Measurements from ENCODE around the gene SYT8. TPM values are rescaled to one million over a fixed set of nuclear protein-coding genes. Genes with fewer than 3 reads are reported as not detected.

The SYT8 gene
- total and polyA plus RNA-seq, 2 experiments from 2014 or later = not detected

- Histone ChIP-seq H3K4me3 (no peak overlapping the region), H3K9me3 (ENCODE audit: low read depth) (no peaks in the 10 kb centered on the region), H3K4me1 (ENCODE audit: low read depth) (peaks cover 15% of the 10 kb centered on the region), H3K27me3 (no peaks in the 10 kb centered on the region), H3K36me3 (no peaks in the 10 kb centered on the region), H3K27ac (no peak overlapping the region)
- no peak for TF ChIP-seq CTCF (IDR thresholded peaks at IDR 0.05; ENCODE audit: low read depth, low read length)
- no peak for DNase-seq (ENCODE audit: low read depth in 1 of 2, low spot score in 1 of 2)
Measured at GRCh38 chr11:1836011-1836945, 1.5 kb downstream of the SYT8 start.

- peak; percentile 91 for TF ChIP-seq CTCF (IDR thresholded peaks at IDR 0.05; ENCODE audit: low read depth, low read length)
- no peak overlapping the region for H3K27ac ChIP-seq
- peaks cover 24% of the 10 kb centered on the region for H3K4me1 ChIP-seq (ENCODE audit: low read depth)
Measured at GRCh38 chr11:1837171-1838076, 2.6 kb downstream of the SYT8 start.

GRCh38 chr11:1838077-1838425, 3.3 kb downstream of the SYT8 start:
- DNase-seq (ENCODE audit: low read depth in 1 of 2, low spot score in 1 of 2) = no peak
- Histone ChIP-seq H3K9me3 (ENCODE audit: low read depth) (no peaks in the 10 kb centered on the region), H3K4me1 (ENCODE audit: low read depth) (peaks cover 29% of the 10 kb centered on the region), H3K27me3 (no peaks in the 10 kb centered on the region), H3K4me3 (no peak overlapping the region), H3K36me3 (no peaks in the 10 kb centered on the region), H3K27ac (no peak overlapping the region)
- no peak for TF ChIP-seq CTCF (IDR thresholded peaks at IDR 0.05; ENCODE audit: low read depth, low read length)

More at GRCh38 chr11:1837171-1838076, 2.6 kb downstream of the SYT8 start:
- peak; percentile 74 to 85 for DNase-seq (ENCODE audit: low read depth in 1 of 2, low spot score in 1 of 2)
- H3K9me3 ChIP-seq (ENCODE audit: low read depth) = no peaks in the 10 kb centered on the region
- no peaks in the 10 kb centered on the region for H3K27me3 ChIP-seq
- no peaks in the 10 kb centered on the region for H3K36me3 ChIP-seq
- H3K4me3 ChIP-seq = no peak overlapping the region

GRCh38 chr11:1838426-1839144, 3.8 kb downstream of the SYT8 start, which contains the start of gene TNNI2:
Gene TNNI2, plus strand, starts transcription at chr11:1838981. Its CDS starts 716 bp downstream, at chr11:1839697.
- Histone ChIP-seq H3K4me3 (no peak within 1 kb of the TSS), H3K27ac (no peak within 1 kb of the TSS)

More at GRCh38 chr11:1838426-1839144, 3.8 kb downstream of the SYT8 start, which contains the start of gene TNNI2:
- TF ChIP-seq CTCF (IDR thresholded peaks at IDR 0.05; ENCODE audit: low read depth, low read length) = no peak
- H3K36me3 ChIP-seq = no peaks in the 10 kb centered on the region
- no peaks in the 10 kb centered on the region for H3K27me3 ChIP-seq
- H3K9me3 ChIP-seq (ENCODE audit: low read depth) = no peaks in the 10 kb centered on the region
- no peak for DNase-seq (ENCODE audit: low read depth in 1 of 2, low spot score in 1 of 2)
- peaks cover 29% of the 10 kb centered on the region for H3K4me1 ChIP-seq (ENCODE audit: low read depth)

All from cardiac muscle cell (in vitro differentiated cells and primary cell).